ENCODE measurements around the gene TEX2. TPM values are rescaled to one million over a fixed set of nuclear protein-coding genes. Genes with fewer than 3 reads are reported as not detected.

TEX2 gene
- total and polyA plus RNA-seq, 9 of the 15 experiments (the other 6 are each of a cell fraction or from before 2014, with no cell fraction given) = 4.1 to 27.6 (median 19.3) TPM

- TF ChIP-seq ZNF318 (IDR thresholded peaks at IDR 0.05; ENCODE audit: borderline replicate concordance in 1 of 2, low read depth in 1 of 2) = no peak
- TF ChIP-seq, protein P1, sequence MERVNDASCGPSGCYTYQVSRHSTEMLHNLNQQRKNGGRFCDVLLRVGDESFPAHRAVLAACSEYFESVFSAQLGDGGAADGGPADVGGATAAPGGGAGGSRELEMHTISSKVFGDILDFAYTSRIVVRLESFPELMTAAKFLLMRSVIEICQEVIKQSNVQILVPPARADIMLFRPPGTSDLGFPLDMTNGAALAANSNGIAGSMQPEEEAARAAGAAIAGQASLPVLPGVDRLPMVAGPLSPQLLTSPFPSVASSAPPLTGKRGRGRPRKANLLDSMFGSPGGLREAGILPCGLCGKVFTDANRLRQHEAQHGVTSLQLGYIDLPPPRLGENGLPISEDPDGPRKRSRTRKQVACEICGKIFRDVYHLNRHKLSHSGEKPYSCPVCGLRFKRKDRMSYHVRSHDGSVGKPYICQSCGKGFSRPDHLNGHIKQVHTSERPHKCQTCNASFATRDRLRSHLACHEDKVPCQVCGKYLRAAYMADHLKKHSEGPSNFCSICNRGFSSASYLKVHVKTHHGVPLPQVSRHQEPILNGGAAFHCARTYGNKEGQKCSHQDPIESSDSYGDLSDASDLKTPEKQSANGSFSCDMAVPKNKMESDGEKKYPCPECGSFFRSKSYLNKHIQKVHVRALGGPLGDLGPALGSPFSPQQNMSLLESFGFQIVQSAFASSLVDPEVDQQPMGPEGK (CRISPR knock-in tag; IDR thresholded peaks at IDR 0.05; ENCODE audit: borderline replicate concordance) = no peak
- TF ChIP-seq HSF4 (CRISPR knock-in tag; IDR thresholded peaks at IDR 0.05; ENCODE audit: borderline replicate concordance) = no peak
- TF ChIP-seq KDM2B (CRISPR knock-in tag; IDR thresholded peaks at IDR 0.05) = no peak
- TF ChIP-seq, protein P2, sequence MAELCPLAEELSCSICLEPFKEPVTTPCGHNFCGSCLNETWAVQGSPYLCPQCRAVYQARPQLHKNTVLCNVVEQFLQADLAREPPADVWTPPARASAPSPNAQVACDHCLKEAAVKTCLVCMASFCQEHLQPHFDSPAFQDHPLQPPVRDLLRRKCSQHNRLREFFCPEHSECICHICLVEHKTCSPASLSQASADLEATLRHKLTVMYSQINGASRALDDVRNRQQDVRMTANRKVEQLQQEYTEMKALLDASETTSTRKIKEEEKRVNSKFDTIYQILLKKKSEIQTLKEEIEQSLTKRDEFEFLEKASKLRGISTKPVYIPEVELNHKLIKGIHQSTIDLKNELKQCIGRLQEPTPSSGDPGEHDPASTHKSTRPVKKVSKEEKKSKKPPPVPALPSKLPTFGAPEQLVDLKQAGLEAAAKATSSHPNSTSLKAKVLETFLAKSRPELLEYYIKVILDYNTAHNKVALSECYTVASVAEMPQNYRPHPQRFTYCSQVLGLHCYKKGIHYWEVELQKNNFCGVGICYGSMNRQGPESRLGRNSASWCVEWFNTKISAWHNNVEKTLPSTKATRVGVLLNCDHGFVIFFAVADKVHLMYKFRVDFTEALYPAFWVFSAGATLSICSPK (IDR thresholded peaks at IDR 0.05; ENCODE audit: borderline replicate concordance) = no peak
- TF ChIP-seq, protein P3, sequence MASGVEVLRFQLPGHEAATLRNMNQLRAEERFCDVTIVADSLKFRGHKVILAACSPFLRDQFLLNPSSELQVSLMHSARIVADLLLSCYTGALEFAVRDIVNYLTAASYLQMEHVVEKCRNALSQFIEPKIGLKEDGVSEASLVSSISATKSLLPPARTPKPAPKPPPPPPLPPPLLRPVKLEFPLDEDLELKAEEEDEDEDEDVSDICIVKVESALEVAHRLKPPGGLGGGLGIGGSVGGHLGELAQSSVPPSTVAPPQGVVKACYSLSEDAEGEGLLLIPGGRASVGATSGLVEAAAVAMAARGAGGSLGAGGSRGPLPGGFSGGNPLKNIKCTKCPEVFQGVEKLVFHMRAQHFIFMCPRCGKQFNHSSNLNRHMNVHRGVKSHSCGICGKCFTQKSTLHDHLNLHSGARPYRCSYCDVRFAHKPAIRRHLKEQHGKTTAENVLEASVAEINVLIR (CRISPR knock-in tag; IDR thresholded peaks at IDR 0.05) = no peak
- TF ChIP-seq, protein P4, sequence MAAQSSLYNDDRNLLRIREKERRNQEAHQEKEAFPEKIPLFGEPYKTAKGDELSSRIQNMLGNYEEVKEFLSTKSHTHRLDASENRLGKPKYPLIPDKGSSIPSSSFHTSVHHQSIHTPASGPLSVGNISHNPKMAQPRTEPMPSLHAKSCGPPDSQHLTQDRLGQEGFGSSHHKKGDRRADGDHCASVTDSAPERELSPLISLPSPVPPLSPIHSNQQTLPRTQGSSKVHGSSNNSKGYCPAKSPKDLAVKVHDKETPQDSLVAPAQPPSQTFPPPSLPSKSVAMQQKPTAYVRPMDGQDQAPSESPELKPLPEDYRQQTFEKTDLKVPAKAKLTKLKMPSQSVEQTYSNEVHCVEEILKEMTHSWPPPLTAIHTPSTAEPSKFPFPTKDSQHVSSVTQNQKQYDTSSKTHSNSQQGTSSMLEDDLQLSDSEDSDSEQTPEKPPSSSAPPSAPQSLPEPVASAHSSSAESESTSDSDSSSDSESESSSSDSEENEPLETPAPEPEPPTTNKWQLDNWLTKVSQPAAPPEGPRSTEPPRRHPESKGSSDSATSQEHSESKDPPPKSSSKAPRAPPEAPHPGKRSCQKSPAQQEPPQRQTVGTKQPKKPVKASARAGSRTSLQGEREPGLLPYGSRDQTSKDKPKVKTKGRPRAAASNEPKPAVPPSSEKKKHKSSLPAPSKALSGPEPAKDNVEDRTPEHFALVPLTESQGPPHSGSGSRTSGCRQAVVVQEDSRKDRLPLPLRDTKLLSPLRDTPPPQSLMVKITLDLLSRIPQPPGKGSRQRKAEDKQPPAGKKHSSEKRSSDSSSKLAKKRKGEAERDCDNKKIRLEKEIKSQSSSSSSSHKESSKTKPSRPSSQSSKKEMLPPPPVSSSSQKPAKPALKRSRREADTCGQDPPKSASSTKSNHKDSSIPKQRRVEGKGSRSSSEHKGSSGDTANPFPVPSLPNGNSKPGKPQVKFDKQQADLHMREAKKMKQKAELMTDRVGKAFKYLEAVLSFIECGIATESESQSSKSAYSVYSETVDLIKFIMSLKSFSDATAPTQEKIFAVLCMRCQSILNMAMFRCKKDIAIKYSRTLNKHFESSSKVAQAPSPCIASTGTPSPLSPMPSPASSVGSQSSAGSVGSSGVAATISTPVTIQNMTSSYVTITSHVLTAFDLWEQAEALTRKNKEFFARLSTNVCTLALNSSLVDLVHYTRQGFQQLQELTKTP (IDR thresholded peaks at IDR 0.05; ENCODE audit: low read depth in 1 of 2, partially characterized antibody in 2 of 2) = no peak
Measured at GRCh38 chr17:64110379-64111152, 152.5 kb downstream of the TEX2 start (continued).
